PC-9 (cell line): ENCODE results near the gene PGPEP1. TPM values are rescaled to one million over a fixed set of nuclear protein-coding genes. Genes with fewer than 3 reads are reported as not detected.

Experiments used
- BruUV-seq: library from RNA; stranded (reverse); fragments of 400-500 nt; replicated peaks from 2 replicates; lab custom pipeline; 2021; lab: Mats Ljungman, UMichigan
- CTCF ChIA-PET: fragments of 300-600 bp; sonication (Branson Sonifier 250); formaldehyde crosslinking; loops from one replicate; lab custom pipeline; 2022; ENCODE audit warnings: antibody characterized with exemption; lab: Charles Lee
- POLR2A ChIA-PET: fragments of 300-600 bp; sonication (Branson Sonifier 250); formaldehyde crosslinking; loops from one replicate; lab custom pipeline; 2022; ENCODE audit warnings: antibody characterized with exemption; ENCODE audit not compliant: unreplicated experiment; lab: Charles Lee
- DNase-seq, 2 experiments: peaks; one replicate each; pipeline versions ENCODE4 v3.0.0 to v3.0.0-alpha.2; 2015 to 2022; ENCODE audit warnings: mixed read lengths in 1 of 2
- H2AFZ ChIP-seq: fragments of 200-600 bp; sonication (generic); 2 replicates; pipeline ENCODE4 v1.8.1; 2017; ENCODE audit warnings: antibody characterized with exemption
- H3F3A ChIP-seq: fragments of 200-600 bp; sonication (generic); 2 replicates; pipeline ENCODE4 v1.8.1; 2017; ENCODE audit warnings: antibody characterized with exemption, mild to moderate bottlenecking, low read depth; ENCODE audit not compliant: insufficient read depth
- H3K27ac ChIP-seq: fragments of 200-600 bp; sonication (generic); 2 replicates; pipeline ENCODE4 v1.6.1; 2016; ENCODE audit warnings: mixed run types
- H3K27me3 ChIP-seq: fragments of 200-600 bp; sonication (generic); 2 replicates; pipeline ENCODE4 v1.6.1; 2016; ENCODE audit warnings: low read depth, mixed run types; ENCODE audit not compliant: insufficient read depth
- H3K36me3 ChIP-seq: fragments of 200-600 bp; sonication (generic); 2 replicates; pipeline ENCODE4 v1.6.1; 2016; ENCODE audit warnings: low read depth, mixed run types
- H3K4me1 ChIP-seq: fragments of 200-600 bp; sonication (generic); replicated peaks from 2 replicates; pipeline ENCODE4 v1.6.1; 2016; ENCODE audit warnings: mixed run types; ENCODE audit not compliant: insufficient read depth
- H3K4me2 ChIP-seq: fragments of 200-600 bp; sonication (generic); 2 replicates; pipeline ENCODE4 v1.6.1; 2017; ENCODE audit warnings: mixed run types
- H3K4me3 ChIP-seq: fragments of 200-600 bp; sonication (generic); 2 replicates; pipeline ENCODE4 v1.6.1; 2016; ENCODE audit warnings: mixed run types
- H3K79me2 ChIP-seq: fragments of 200-600 bp; sonication (generic); 2 replicates; pipeline ENCODE4 v1.6.1; 2017; ENCODE audit warnings: low read depth, mixed run types
- H3K9me2 ChIP-seq: fragments of 200-600 bp; sonication (generic); 2 replicates; pipeline ENCODE4 v1.8.1; 2017; ENCODE audit warnings: mild to moderate bottlenecking; ENCODE audit not compliant: insufficient read depth
- H3K9me3 ChIP-seq: fragments of 200-600 bp; sonication (generic); 2 replicates; pipeline ENCODE4 v1.8.1; 2016; ENCODE audit warnings: low read depth; ENCODE audit not compliant: insufficient read depth
- H4K20me1 ChIP-seq: fragments of 200-600 bp; sonication (generic); 2 replicates; pipeline ENCODE4 v1.8.1; 2017; ENCODE audit not compliant: insufficient read depth
- EZH2 ChIP-seq: fragments of 200-600 bp; sonication (generic); IDR thresholded peaks from 2 replicates; pipeline ENCODE4 v1.8.0; 2017; ENCODE audit warnings: antibody characterized with exemption, low read depth
- intact Hi-C: fragments of 100-400 bp; cut with micrococcal nuclease; formaldehyde crosslinking; loops from one replicate; pipeline ENCODE4 v1.10.0; 2022; ENCODE audit not compliant: unreplicated experiment
- total RNA-seq: library from RNA; stranded (reverse); gene quantifications from 2 replicates; pipeline ENCODE4 v1.2.3, GENCODE V29; 2021
- TF ChIP-seq, protein P1 (sequence below): fragments of 200-600 bp; sonication (generic); conservative IDR thresholded peaks from 2 replicates; pipeline ENCODE4 v1.6.1; 2017; ENCODE audit warnings: mixed run types, antibody characterized with exemption, mild to moderate bottlenecking, moderate library complexity

PGPEP1 gene
- total RNA-seq, 1 experiment from 2014 or later, result 53.6 TPM

DNA sequence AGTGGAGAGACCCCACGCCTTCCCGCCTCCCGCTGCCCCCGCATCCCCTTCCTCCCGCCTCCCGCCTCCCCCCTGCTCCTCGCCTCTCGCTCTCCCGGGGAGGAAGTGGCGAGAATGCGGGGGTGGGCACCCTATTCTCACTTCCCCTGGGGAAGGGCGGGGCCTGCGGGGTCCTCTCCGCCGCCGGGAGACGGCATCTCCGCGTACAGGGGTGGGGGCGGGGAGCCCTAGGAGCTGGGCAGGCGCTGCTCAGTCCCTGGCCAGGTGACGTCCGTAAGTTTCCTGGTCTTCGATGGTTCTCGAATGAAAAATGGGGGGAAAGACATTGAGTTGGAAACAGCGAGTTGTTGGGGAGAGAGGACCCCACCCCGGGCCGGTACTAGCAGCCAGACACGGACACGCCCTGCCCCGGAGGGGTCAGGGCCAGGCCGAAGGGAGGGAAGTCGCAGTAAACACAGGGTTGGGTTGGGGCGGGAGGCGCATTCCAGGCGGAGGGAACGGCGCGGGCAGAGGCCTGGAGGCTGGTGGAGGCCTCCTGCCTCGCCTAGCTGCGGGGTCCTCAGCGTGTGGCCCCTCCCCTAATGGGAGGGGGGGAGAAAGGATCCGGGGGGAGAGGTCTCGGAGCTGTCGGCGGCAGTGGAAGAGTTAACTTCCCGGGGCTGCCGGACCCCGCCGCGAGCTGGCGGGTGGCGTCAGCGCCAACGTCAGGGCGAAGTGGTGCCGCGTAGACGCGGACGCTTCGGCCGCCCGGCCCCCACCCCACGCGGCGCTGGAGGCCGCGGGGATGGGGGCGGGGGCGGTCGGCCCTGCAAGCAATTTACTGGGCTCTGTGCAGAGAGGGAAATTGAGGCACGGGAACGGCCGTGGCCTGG, 48.6 kb upstream of the PGPEP1 start:
- Histone ChIP-seq H3K4me3 (peak overlapping the region; percentile 62), H3K36me3 (no peaks in the 10 kb centered on the region), H3K9me3 (no peaks in the 10 kb centered on the region), H3F3A (peaks cover 44% of the 10 kb centered on the region), H3K4me1 (peaks cover 13% of the 10 kb centered on the region), H3K27me3 (no peaks in the 10 kb centered on the region), H2AFZ (peak overlapping the region; percentile 91), H4K20me1 (no peaks in the 10 kb centered on the region), H3K4me2 (peak overlapping the region; percentile 91), H3K9me2 (no peaks in the 10 kb centered on the region), H3K79me2 (no peaks in the 10 kb centered on the region), H3K27ac (peak overlapping the region; percentile 58)
- BruUV-seq, result TSS peak; percentile 96
- POLR2A ChIA-PET, result interaction anchor here (1.1 to 1.6 kb wide), 4 partner anchors 10 to 13 kb away, joined by 8 to 36 read pairs (median 30); partner anchors contain the start of gene JUND
- peak; percentile 52 to 69 for DNase-seq
- CTCF ChIA-PET, result interaction anchor here (0.6 to 1.3 kb wide), 4 partner anchors 12 to 100 kb away, joined by 3 to 12 read pairs (median 4); no protein-coding TSS in a partner anchor
- TF ChIP-seq EZH2, result no peak
- TF ChIP-seq, protein P1, sequence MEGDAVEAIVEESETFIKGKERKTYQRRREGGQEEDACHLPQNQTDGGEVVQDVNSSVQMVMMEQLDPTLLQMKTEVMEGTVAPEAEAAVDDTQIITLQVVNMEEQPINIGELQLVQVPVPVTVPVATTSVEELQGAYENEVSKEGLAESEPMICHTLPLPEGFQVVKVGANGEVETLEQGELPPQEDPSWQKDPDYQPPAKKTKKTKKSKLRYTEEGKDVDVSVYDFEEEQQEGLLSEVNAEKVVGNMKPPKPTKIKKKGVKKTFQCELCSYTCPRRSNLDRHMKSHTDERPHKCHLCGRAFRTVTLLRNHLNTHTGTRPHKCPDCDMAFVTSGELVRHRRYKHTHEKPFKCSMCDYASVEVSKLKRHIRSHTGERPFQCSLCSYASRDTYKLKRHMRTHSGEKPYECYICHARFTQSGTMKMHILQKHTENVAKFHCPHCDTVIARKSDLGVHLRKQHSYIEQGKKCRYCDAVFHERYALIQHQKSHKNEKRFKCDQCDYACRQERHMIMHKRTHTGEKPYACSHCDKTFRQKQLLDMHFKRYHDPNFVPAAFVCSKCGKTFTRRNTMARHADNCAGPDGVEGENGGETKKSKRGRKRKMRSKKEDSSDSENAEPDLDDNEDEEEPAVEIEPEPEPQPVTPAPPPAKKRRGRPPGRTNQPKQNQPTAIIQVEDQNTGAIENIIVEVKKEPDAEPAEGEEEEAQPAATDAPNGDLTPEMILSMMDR, result no peak
- intact Hi-C loops, result loop anchor here (1.0 kb wide), 1 partner anchor 10 kb away; no protein-coding TSS in a partner anchor

DNA sequence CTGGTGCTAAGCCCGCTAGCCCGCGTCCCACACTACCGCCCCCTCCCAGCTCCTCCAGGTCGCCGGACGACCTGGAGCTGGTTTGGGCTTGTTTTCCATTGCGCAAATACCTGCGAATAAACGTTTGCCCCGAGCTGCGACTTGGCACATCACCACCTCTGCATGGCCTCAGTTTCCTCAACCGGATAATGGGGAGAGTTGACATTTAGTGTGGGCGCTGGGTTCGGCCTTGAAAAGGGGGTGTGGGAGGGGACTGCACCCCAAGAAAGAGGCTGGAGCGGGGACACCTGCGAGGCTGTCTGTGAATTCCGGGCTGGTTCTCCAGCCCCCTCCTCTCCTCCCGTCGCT, 48.0 kb upstream of the PGPEP1 start:
- no peaks in the 10 kb centered on the region for H4K20me1 ChIP-seq
- H3F3A ChIP-seq, result peaks cover 42% of the 10 kb centered on the region
- intact Hi-C loops, result loop anchor here (1.0 kb wide), 1 partner anchor 10 kb away; no protein-coding TSS in a partner anchor
- peak overlapping the region; percentile 91 for H2AFZ ChIP-seq
- peak overlapping the region; percentile 62 for H3K4me3 ChIP-seq
- DNase-seq, result peak; percentile 20 to 51
- peak overlapping the region; percentile 58 for H3K27ac ChIP-seq
- H3K4me2 ChIP-seq, result peak overlapping the region; percentile 91
- H3K4me1 ChIP-seq, result peaks cover 13% of the 10 kb centered on the region
- no peaks in the 10 kb centered on the region for H3K36me3 ChIP-seq
- ChIA-PET CTCF (interaction anchor here (0.7 to 1.3 kb wide), 3 partner anchors 13 to 36 kb away, joined by 3 to 12 read pairs (median 4); no protein-coding TSS in a partner anchor), POLR2A (interaction anchor here (0.6 to 1.6 kb wide), 6 partner anchors 9 to 39 kb away, joined by 8 to 36 read pairs (median 30); partner anchors contain the start of gene JUND)
- TF ChIP-seq EZH2, result no peak
- TF ChIP-seq, protein P1, result no peak
- H3K9me3 ChIP-seq, result no peaks in the 10 kb centered on the region
- H3K9me2 ChIP-seq, result no peaks in the 10 kb centered on the region
- no peaks in the 10 kb centered on the region for H3K27me3 ChIP-seq
- no peaks in the 10 kb centered on the region for H3K79me2 ChIP-seq
- BruUV-seq, result no TSS peak

DNA sequence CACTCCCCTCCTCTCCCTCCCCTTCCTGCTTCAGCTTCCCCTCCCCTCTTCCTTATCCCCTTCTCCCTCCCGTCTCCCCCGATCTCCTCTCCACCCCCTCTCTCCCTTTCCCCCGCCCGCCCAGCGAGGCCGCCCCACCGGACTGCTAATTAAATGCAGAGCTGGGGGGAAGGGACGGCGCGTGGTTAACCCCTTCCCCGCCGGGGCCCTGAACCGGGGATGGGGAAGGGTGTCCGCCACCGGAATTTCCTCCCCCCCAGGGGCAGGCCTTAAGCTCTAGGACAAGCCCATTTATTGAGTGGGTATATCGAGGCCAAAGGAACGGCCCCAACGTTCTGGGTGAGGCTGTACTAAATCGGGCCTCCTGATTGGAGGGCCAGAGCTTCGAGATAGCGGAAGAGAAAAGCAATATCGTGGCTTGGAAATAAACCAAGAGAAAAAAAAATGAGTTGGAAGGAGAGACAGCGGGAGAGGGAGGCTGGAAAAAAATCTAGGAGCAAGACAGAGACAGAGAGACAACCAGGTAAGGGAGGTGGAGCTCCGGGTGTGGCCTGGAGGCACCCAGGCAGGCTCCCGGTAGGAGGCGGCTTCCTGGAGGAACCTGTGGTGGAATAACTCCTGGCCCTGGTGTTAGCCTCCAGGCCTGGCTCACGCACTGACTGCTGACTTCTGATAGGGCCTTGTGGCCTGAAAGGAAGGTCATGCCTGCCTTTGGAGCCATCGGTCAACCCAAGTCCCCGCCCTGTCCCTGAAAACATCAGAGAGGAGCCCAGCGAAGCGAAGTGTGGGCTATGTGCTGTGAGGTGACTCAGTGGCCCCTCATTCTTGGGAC, 47.4 kb upstream of the PGPEP1 start:
- Histone ChIP-seq H3K27me3 (no peaks in the 10 kb centered on the region), H3K36me3 (no peaks in the 10 kb centered on the region), H3K9me2 (no peaks in the 10 kb centered on the region), H3K4me3 (peak overlapping the region; percentile 62), H3K9me3 (no peaks in the 10 kb centered on the region), H3K4me1 (peaks cover 13% of the 10 kb centered on the region), H3K4me2 (peak overlapping the region; percentile 91), H3F3A (peaks cover 39% of the 10 kb centered on the region), H2AFZ (peak overlapping the region; percentile 91), H4K20me1 (no peaks in the 10 kb centered on the region), H3K27ac (peak overlapping the region; percentile 58), H3K79me2 (no peaks in the 10 kb centered on the region)
- ChIA-PET POLR2A (interaction anchor here (0.6 to 1.6 kb wide), 8 partner anchors 8 to 250 kb away, joined by 8 to 36 read pairs (median 19); partner anchors contain the start of gene JUND), CTCF (interaction anchor here (0.5 to 1.3 kb wide), 4 partner anchors 12 to 77 kb away, joined by 3 to 12 read pairs (median 6); no protein-coding TSS in a partner anchor)
- intact Hi-C loops, result loop anchor here (1.0 kb wide), 1 partner anchor 11 kb away; no protein-coding TSS in a partner anchor
- BruUV-seq, result no TSS peak
- no peak for TF ChIP-seq EZH2
- TF ChIP-seq, protein P1, result no peak
- peak; percentile 64 to 67 for DNase-seq
